H9 (cell line): ENCODE measurements around the gene IRF2BP1. TPM values are rescaled to one million over a fixed set of nuclear protein-coding genes. Genes with fewer than 3 reads are reported as not detected.

ENCODE experiments used
- DNase-seq: peaks from one replicate; pipeline ENCODE4 v3.0.0-alpha.2; 2017
- H2AFZ ChIP-seq: one replicate; pipeline ENCODE4 v1.6.1; 2013; ENCODE audit warnings: mild to moderate bottlenecking, low read length, control low read depth, moderate library complexity
- H2AK5ac ChIP-seq: 2 replicates; pipeline ENCODE4 v1.6.1; 2013; ENCODE audit warnings: low read length, control low read depth, mixed read lengths; ENCODE audit not compliant: insufficient read length
- H2BK120ac ChIP-seq: one replicate; pipeline ENCODE4 v1.6.1; 2013; ENCODE audit warnings: low read depth, mild to moderate bottlenecking, low read length, control low read depth, inconsistent platforms; ENCODE audit not compliant: poor library complexity, severe bottlenecking
- H2BK12ac ChIP-seq: 2 replicates; pipeline ENCODE4 v1.6.1; 2013; ENCODE audit warnings: low read length, control low read depth, mixed read lengths, low read depth; ENCODE audit not compliant: insufficient read length
- H2BK15ac ChIP-seq: 2 replicates; pipeline ENCODE4 v1.6.1; 2013; ENCODE audit warnings: low read depth, low read length, control low read depth
- H2BK20ac ChIP-seq: one replicate; pipeline ENCODE4 v1.6.1; 2013; ENCODE audit warnings: low read depth, mild to moderate bottlenecking, low read length, control low read depth, inconsistent platforms; ENCODE audit not compliant: poor library complexity, severe bottlenecking
- H2BK5ac ChIP-seq: 2 replicates; pipeline ENCODE4 v1.6.1; 2013; ENCODE audit warnings: low read length, control low read depth, mixed read lengths; ENCODE audit not compliant: insufficient read length
- H3K14ac ChIP-seq: 2 replicates; pipeline ENCODE4 v1.6.1; 2013; ENCODE audit warnings: low read length, control low read depth; ENCODE audit not compliant: insufficient read depth
- H3K18ac ChIP-seq: 2 replicates; pipeline ENCODE4 v1.6.1; 2013; ENCODE audit warnings: low read depth, mild to moderate bottlenecking, mixed read lengths, low read length, control low read depth; ENCODE audit not compliant: insufficient read length
- H3K23ac ChIP-seq: 2 replicates; pipeline ENCODE4 v1.6.1; 2013; ENCODE audit warnings: low read length, control low read depth, mixed read lengths, low read depth; ENCODE audit not compliant: insufficient read length
- H3K23me2 ChIP-seq: 2 replicates; pipeline ENCODE4 v1.6.1; 2013; ENCODE audit warnings: low read depth, mild to moderate bottlenecking, mixed read lengths, low read length, control low read depth; ENCODE audit not compliant: insufficient read length, poor library complexity, severe bottlenecking
- H3K27ac ChIP-seq: 2 replicates; pipeline ENCODE4 v1.5.1; 2013; ENCODE audit warnings: low read length, control low read depth, mixed read lengths, low read depth; ENCODE audit not compliant: insufficient read length
- H3K27me3 ChIP-seq: 2 replicates; pipeline ENCODE4 v1.6.1; 2013; ENCODE audit warnings: low read length, control low read depth, inconsistent platforms; ENCODE audit not compliant: insufficient read depth
- H3K4ac ChIP-seq: 2 replicates; pipeline ENCODE4 v1.6.1; 2013; ENCODE audit warnings: low read depth, mild to moderate bottlenecking, control low read depth, inconsistent platforms, low read length, moderate library complexity
- H3K4me1 ChIP-seq: 2 replicates; pipeline ENCODE4 v1.6.1; 2013; ENCODE audit warnings: low read length, control low read depth, inconsistent platforms; ENCODE audit not compliant: insufficient read depth
- H3K4me2 ChIP-seq: 2 replicates; pipeline ENCODE4 v1.6.1; 2013; ENCODE audit warnings: low read length, control low read depth, mixed read lengths; ENCODE audit not compliant: insufficient read length, insufficient read depth
- H3K56ac ChIP-seq: 2 replicates; pipeline ENCODE4 v1.6.1; 2013; ENCODE audit warnings: low read depth, mild to moderate bottlenecking, mixed read lengths, low read length, control low read depth; ENCODE audit not compliant: insufficient read length
- H3K79me1 ChIP-seq: 2 replicates; pipeline ENCODE4 v1.6.1; 2013; ENCODE audit warnings: low read depth, mild to moderate bottlenecking, moderate library complexity, low read length, control low read depth, inconsistent platforms; ENCODE audit not compliant: insufficient read depth, poor library complexity, severe bottlenecking
- H3K79me2 ChIP-seq: 2 replicates; pipeline ENCODE4 v1.6.1; 2013; ENCODE audit warnings: low read length, control low read depth, inconsistent platforms; ENCODE audit not compliant: insufficient read depth
- H3K9ac ChIP-seq: 2 replicates; pipeline ENCODE4 v1.6.1; 2013; ENCODE audit warnings: low read length, control low read depth, mixed read lengths; ENCODE audit not compliant: insufficient read length; ENCODE audit errors: extremely low read depth
- H3K9me3 ChIP-seq: one replicate; pipeline ENCODE4 v1.6.1; 2013; ENCODE audit warnings: low read depth, low read length, inconsistent platforms; ENCODE audit not compliant: control insufficient read depth
- H3T11ph ChIP-seq: one replicate; pipeline ENCODE4 v1.6.1; 2013; ENCODE audit warnings: mild to moderate bottlenecking, low read length, control low read depth, inconsistent platforms
- H4K20me1 ChIP-seq: one replicate; pipeline ENCODE4 v1.6.1; 2013; ENCODE audit not compliant: control insufficient read depth, insufficient read length, insufficient read depth
- H4K5ac ChIP-seq: 2 replicates; pipeline ENCODE4 v1.6.1; 2013; ENCODE audit warnings: low read depth, mild to moderate bottlenecking, mixed read lengths, low read length, control low read depth; ENCODE audit not compliant: insufficient read length
- H4K8ac ChIP-seq: replicated peaks from 2 replicates; pipeline ENCODE4 v1.6.1; 2013; ENCODE audit warnings: low read length, control low read depth, mixed read lengths, low read depth; ENCODE audit not compliant: insufficient read length
- H4K91ac ChIP-seq: 2 replicates; pipeline ENCODE4 v1.6.1; 2013; ENCODE audit warnings: low read depth, mild to moderate bottlenecking, moderate library complexity, mixed read lengths, low read length, control low read depth; ENCODE audit not compliant: insufficient read length
- H3K27ac Mint-ChIP-seq, 3 experiments: 2 replicates in 2 of 3; 3 replicates in 1 of 3; pipeline ENCODE4 v1.8.0; 2020 to 2021; ENCODE audit warnings: mixed read lengths in 3 of 3, mild to moderate bottlenecking in 1 of 3, moderate library complexity in 1 of 3
- H3K27me3 Mint-ChIP-seq: 2 replicates; pipeline ENCODE4 v1.8.0; 2021; ENCODE audit warnings: low read depth, mild to moderate bottlenecking, moderate library complexity, mixed read lengths
- H3K36me3 Mint-ChIP-seq, 3 experiments: 2 replicates in 2 of 3; 3 replicates in 1 of 3; pipeline ENCODE4 v1.8.0; 2020 to 2021; ENCODE audit warnings: low read depth in 3 of 3, mixed read lengths in 3 of 3; ENCODE audit not compliant: insufficient read depth in 1 of 3
- H3K4me1 Mint-ChIP-seq, 2 experiments: 2 replicates each; pipeline ENCODE4 v1.8.0; 2020; ENCODE audit warnings: mixed read lengths in 2 of 2
- H3K4me3 Mint-ChIP-seq, 2 experiments: 2 replicates in 1 of 2; 3 replicates in 1 of 2; pipeline ENCODE4 v1.8.0; 2020 to 2021; ENCODE audit warnings: mild to moderate bottlenecking in 2 of 2, mixed read lengths in 2 of 2, moderate library complexity in 1 of 2
- H3K9me3 Mint-ChIP-seq, 2 experiments: 2 replicates in 1 of 2; 3 replicates in 1 of 2; pipeline ENCODE4 v1.8.0; 2020; ENCODE audit warnings: mild to moderate bottlenecking in 2 of 2, mixed read lengths in 2 of 2, moderate library complexity in 1 of 2
- CTCF ChIP-seq: fragments of 200-600 bp; sonication (generic); conservative IDR thresholded peaks from 3 replicates; pipeline ENCODE4 v1.8.0; 2021; ENCODE audit warnings: antibody characterized with exemption, mild to moderate bottlenecking
- WGBS: extraction: QIAGEN DNeasy Blood & Tissue Kit; methylation state at CpG from one replicate; pipeline ENCODE4 v1.1.7; 2013; ENCODE audit warnings: missing lambda C conversion rate, low lambda C conversion rate, mixed read lengths; ENCODE audit not compliant: insufficient read length; ENCODE audit errors: extremely low coverage; 5-methylcytosine and 5-hydroxymethylcytosine counted together
- total RNA-seq: library from RNA; stranded (reverse); gene quantifications from 2 replicates; pipeline ENCODE4 v1.2.1, GENCODE V29; 2021

The IRF2BP1 gene
- total RNA-seq, 1 experiment from 2014 or later, result 28.2 TPM

- H3K9me3 ChIP-seq, result no peaks in the 10 kb centered on the region
- no CpG with 5 or more reads among the region's 32 CpGs for WGBS
- no peak overlapping the region for H3K23ac ChIP-seq
- H2BK120ac ChIP-seq, result no peak overlapping the region
- peak overlapping the region; percentile 82; the same call in 1 of the 2 replicates for H3K14ac ChIP-seq
- H2BK20ac ChIP-seq, result no peak overlapping the region
- no peak overlapping the region for H3K56ac ChIP-seq
- peaks cover 4 to 7% (median 5%) of the 10 kb centered on the region in 3 experiments; a peak in 4 of 7 replicates for H3K36me3 Mint-ChIP-seq
- no peak overlapping the region for H2AK5ac ChIP-seq
- H4K91ac ChIP-seq, result no peak overlapping the region
- no peak overlapping the region for H4K5ac ChIP-seq
- no peak overlapping the region for H3K27ac ChIP-seq
- no peak overlapping the region for H3T11ph ChIP-seq
- H2BK5ac ChIP-seq, result no peak overlapping the region
- TF ChIP-seq CTCF, result no peak
- peaks cover 19% of the 10 kb centered on the region for H3K23me2 ChIP-seq
- H3K18ac ChIP-seq, result peak overlapping the region; percentile 83
- no peak overlapping the region for H2BK15ac ChIP-seq
- DNase-seq, result peak; percentile 93
- H3K9ac ChIP-seq, result peak overlapping the region; percentile 77
- no peaks in the 10 kb centered on the region for H3K27me3 ChIP-seq
- no peaks in the 10 kb centered on the region for H4K20me1 ChIP-seq
- no peak overlapping the region for H2AFZ ChIP-seq
- peak overlapping the region; percentile 87 to 94 for H3K4me3 Mint-ChIP-seq
- H3K4me2 ChIP-seq, result peak overlapping the region; percentile 76
- no peaks in the 10 kb centered on the region for H3K79me1 ChIP-seq
- peaks cover 2% of the 10 kb centered on the region; the same call in 1 of the 2 replicates for H3K27me3 Mint-ChIP-seq
- H3K4me1 Mint-ChIP-seq, result peaks cover 17 to 25% of the 10 kb centered on the region in 2 experiments
- no peak overlapping the region for H3K4ac ChIP-seq
- no peak overlapping the region for H4K8ac ChIP-seq
- no peak overlapping the region for H2BK12ac ChIP-seq
- no peaks in the 10 kb centered on the region for H3K79me2 ChIP-seq
- H3K27ac Mint-ChIP-seq, result peak overlapping the region; percentile 98 to 99 (median 98)
- H3K4me1 ChIP-seq, result no peaks in the 10 kb centered on the region
- no peaks in the 10 kb centered on the region for H3K9me3 Mint-ChIP-seq
Measured at GRCh38 chr19:45886427-45887199, 672 bp upstream of the IRF2BP1 start.
